Measurements from ENCODE around the gene ARMS2. TPM values are rescaled to one million over a fixed set of nuclear protein-coding genes. Genes with fewer than 3 reads are reported as not detected.

Gene ARMS2
- polyA plus RNA-seq, 3 donors = not detected

GRCh38 chr10:122487174-122487765 is 32.8 kb downstream of the ARMS2 start:
- 68% methylated on average over 13 of the region's 16 CpGs for WGBS (ENCODE audit: insufficient coverage)

GRCh38 chr10:122490268-122490667 is 35.8 kb downstream of the ARMS2 start:
- Mint-ChIP-seq H3K4me1 (peaks cover 21% of the 10 kb centered on the region), H3K27ac (no peak overlapping the region), H3K4me3 (no peak overlapping the region), H3K27me3 (ENCODE audit: low read depth in 3 of 3) (peaks cover 23 to 60% (median 24%) of the 10 kb centered on the region in 3 donors), H3K36me3 (no peaks in the 10 kb centered on the region), H3K9me3 (peaks cover 0 to 4% (median 0%) of the 10 kb centered on the region in 7 donors)
- no peak overlapping the region for H3K27ac ChIP-seq (ENCODE audit: low read depth in 1 of 2, low read length in 2 of 2)
- H3K79me2 ChIP-seq (ENCODE audit: insufficient read depth, low read length) = no peaks in the 10 kb centered on the region
- H3K27me3 ChIP-seq (ENCODE audit: control insufficient read depth in 2 of 2, insufficient read depth in 2 of 2, low read length in 2 of 2) = no peaks in the 10 kb centered on the region
- no peak overlapping the region for H2AFZ ChIP-seq (ENCODE audit: insufficient read depth, low read depth, low read length, poor library complexity, severe bottlenecking)
- TF ChIP-seq CTCF (IDR thresholded peaks at IDR 0.05) = no peak
- no peak overlapping the region for H3K4me3 ChIP-seq (replicated peaks in 1 of 3; ENCODE audit: low read depth in 2 of 3, low read length in 3 of 3)
- no peaks in the 10 kb centered on the region for H3K9me3 ChIP-seq (replicated peaks in 1 of 2; ENCODE audit: control insufficient read depth in 1 of 2, insufficient read depth in 1 of 2, low read length in 2 of 2)
- DNase-seq = no peak
- no peaks in the 10 kb centered on the region for H4K20me1 ChIP-seq (ENCODE audit: insufficient read depth, low read length)
- peaks cover 5 to 8% of the 10 kb centered on the region in 2 donors for H3K4me1 ChIP-seq (ENCODE audit: control insufficient read depth in 1 of 2, insufficient read depth in 2 of 2, low read length in 2 of 2)
- no peak overlapping the region for H3K4me2 ChIP-seq (replicated peaks; ENCODE audit: extremely low read depth, low read length, poor library complexity, severe bottlenecking)
- WGBS (ENCODE audit: insufficient coverage) = no CpG with 5 or more reads among the region's 4 CpGs
- H3K36me3 ChIP-seq (replicated peaks in 1 of 2; ENCODE audit: control insufficient read depth in 1 of 2, insufficient read depth in 2 of 2, low read length in 2 of 2) = no peaks in the 10 kb centered on the region
- intact Hi-C loops (cut with micrococcal nuclease) = no loop called here
- no peak overlapping the region for H3K9ac ChIP-seq (ENCODE audit: insufficient read depth, low read length, poor library complexity, severe bottlenecking)

More at GRCh38 chr10:122487174-122487765, 32.8 kb downstream of the ARMS2 start:
- peaks cover 15 to 48% (median 23%) of the 10 kb centered on the region in 3 donors for H3K27me3 Mint-ChIP-seq (ENCODE audit: low read depth in 3 of 3)
- no peaks in the 10 kb centered on the region for H3K36me3 Mint-ChIP-seq
- H3K27ac ChIP-seq (ENCODE audit: low read depth in 1 of 2, low read length in 2 of 2) = no peak overlapping the region
- no peaks in the 10 kb centered on the region for H3K79me2 ChIP-seq (ENCODE audit: insufficient read depth, low read length)
- no peak overlapping the region for H3K4me2 ChIP-seq (replicated peaks; ENCODE audit: extremely low read depth, low read length, poor library complexity, severe bottlenecking)
- no peaks in the 10 kb centered on the region for H3K9me3 ChIP-seq (replicated peaks in 1 of 2; ENCODE audit: control insufficient read depth in 1 of 2, insufficient read depth in 1 of 2, low read length in 2 of 2)
- peaks cover 5 to 10% of the 10 kb centered on the region in 2 donors for H3K4me1 ChIP-seq (ENCODE audit: control insufficient read depth in 1 of 2, insufficient read depth in 2 of 2, low read length in 2 of 2)
- no peaks in the 10 kb centered on the region for H3K36me3 ChIP-seq (replicated peaks in 1 of 2; ENCODE audit: control insufficient read depth in 1 of 2, insufficient read depth in 2 of 2, low read length in 2 of 2)
- no peak for DNase-seq
- no peak overlapping the region for H3K27ac Mint-ChIP-seq
- H3K4me3 Mint-ChIP-seq = no peak overlapping the region
- H3K4me1 Mint-ChIP-seq = peaks cover 18% of the 10 kb centered on the region
- H3K9me3 Mint-ChIP-seq = peaks cover 0 to 4% (median 0%) of the 10 kb centered on the region in 7 donors
- intact Hi-C loops (cut with micrococcal nuclease) = no loop called here
- TF ChIP-seq CTCF (IDR thresholded peaks at IDR 0.05) = no peak
- peaks cover 0 to 3% of the 10 kb centered on the region in 2 donors for H3K27me3 ChIP-seq (ENCODE audit: control insufficient read depth in 2 of 2, insufficient read depth in 2 of 2, low read length in 2 of 2)
- no peaks in the 10 kb centered on the region for H4K20me1 ChIP-seq (ENCODE audit: insufficient read depth, low read length)
- H3K4me3 ChIP-seq (replicated peaks in 1 of 3; ENCODE audit: low read depth in 2 of 3, low read length in 3 of 3) = no peak overlapping the region
- no peak overlapping the region for H2AFZ ChIP-seq (ENCODE audit: insufficient read depth, low read depth, low read length, poor library complexity, severe bottlenecking)
- no peak overlapping the region for H3K9ac ChIP-seq (ENCODE audit: insufficient read depth, low read length, poor library complexity, severe bottlenecking)

All from CD14-positive monocyte (primary cell).